Testis (tissue), 3 donors: ENCODE data around the gene ZNF365. TPM values are rescaled to one million over a fixed set of nuclear protein-coding genes. Genes with fewer than 3 reads are reported as not detected.
"Not testable (repeated sequence)": the region's sequence is repeated elsewhere in the genome, so short reads cannot be mapped to it uniquely, and the experiment has no call there.

Experiments
- DNase-seq: peaks from one replicate; pipeline ENCODE4 v3.0.0-alpha.2; 2019
- H3K27ac ChIP-seq, 2 donors: fragments of 200-600 bp; sonication (generic); one replicate each; pipeline ENCODE4 v1.5.1; 2019
- H3K27me3 ChIP-seq: fragments of 200-600 bp; sonication (generic); one replicate; pipeline ENCODE4 v1.5.1; 2019
- H3K36me3 ChIP-seq: fragments of 200-600 bp; sonication (generic); one replicate; pipeline ENCODE4 v1.5.1; 2017; ENCODE audit warnings: low read depth; ENCODE audit errors: missing control alignments
- H3K4me1 ChIP-seq: fragments of 200-600 bp; sonication (generic); one replicate; pipeline ENCODE4 v1.5.1; 2019
- H3K4me3 ChIP-seq, 2 donors: fragments of 200-600 bp; sonication (generic); one replicate each; pipeline ENCODE4 v1.5.1; 2017 to 2019
- H3K9me3 ChIP-seq: fragments of 200-600 bp; sonication (generic); one replicate; pipeline ENCODE4 v1.5.1; 2017
- POLR2A ChIP-seq: fragments of 450-650 bp; IDR thresholded peaks from one replicate; pipeline ENCODE4 v1.6.1; 2017; ENCODE audit warnings: antibody characterized with exemption, mild to moderate bottlenecking, moderate library complexity
- WGBS, 2 donors: methylation state at CpG; one replicate each; pipeline ENCODE4 v1.1.5; 2018; 5-methylcytosine and 5-hydroxymethylcytosine counted together
- intact Hi-C: fragments of 100-400 bp; cut with DNase I; formaldehyde crosslinking; loops from one replicate; pipeline ENCODE4 v1.15.1; 2023; ENCODE audit warnings: low total_unique reads
- polyA plus RNA-seq: library from polyadenylated mRNA; stranded (reverse); fragments of 350-450 nt; fragmentation: Illumina TruSeq; extraction: RNeasy Lipid Tissue Mini Kit (QIAGEN cat#74804); gene quantifications from one replicate; pipeline ENCODE4 v1.2.3, GENCODE V29; 2014; ENCODE audit warnings: low read depth, low replicate concordance; ENCODE audit not compliant: insufficient read depth
- total RNA-seq, 2 donors: library from RNA; depleted of rRNA; stranded (reverse); fragments of >200 nt; gene quantifications; one replicate each; pipeline ENCODE4 v1.2.3, GENCODE V29; 2016
- TF ChIP-seq, protein P1 (sequence below), 3 experiments: fragments of 450-650 bp in 2 of 3; fragments of 200-600 bp in 1 of 3; sonication (generic) in 1 of 3; IDR thresholded peaks; one replicate each; pipeline ENCODE4 v1.5.1; 2016 to 2019; ENCODE audit warnings: antibody characterized with exemption in 3 of 3, mild to moderate bottlenecking in 2 of 3, moderate library complexity in 1 of 3

ZNF365 gene
- total and polyA plus RNA-seq, 3 donors from 2014 or later: 1.0 to 2.8 (median 1.2) TPM

DNA sequence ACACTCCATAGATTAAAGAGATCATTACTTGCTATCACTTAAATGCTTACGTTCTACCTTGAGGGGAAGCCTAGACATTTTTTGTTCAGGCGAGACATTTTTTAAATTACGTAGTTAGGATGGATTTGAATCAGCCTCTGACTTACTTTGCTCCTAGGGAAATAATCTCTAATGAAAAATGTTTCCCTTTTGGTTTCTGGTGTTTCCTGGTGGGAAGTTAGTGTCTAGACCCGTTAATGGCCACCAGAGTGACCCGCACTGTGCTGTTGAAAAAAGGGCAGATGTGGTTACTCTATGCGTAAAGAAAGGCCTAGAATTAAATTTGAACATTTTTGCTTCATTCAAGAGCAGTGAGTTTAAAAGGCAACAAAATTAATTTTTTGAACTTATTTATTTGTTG lies 3.8 kb downstream of the ZNF365 start:
- Histone ChIP-seq H3K4me1 (peaks cover 4% of the 10 kb centered on the region), H3K27me3 (no peaks in the 10 kb centered on the region), H3K9me3 (no peaks in the 10 kb centered on the region), H3K27ac (no peak overlapping the region), H3K36me3 (no peaks in the 10 kb centered on the region), H3K4me3 (no peak overlapping the region)
- no peak for TF ChIP-seq POLR2A
- TF ChIP-seq, protein P1, sequence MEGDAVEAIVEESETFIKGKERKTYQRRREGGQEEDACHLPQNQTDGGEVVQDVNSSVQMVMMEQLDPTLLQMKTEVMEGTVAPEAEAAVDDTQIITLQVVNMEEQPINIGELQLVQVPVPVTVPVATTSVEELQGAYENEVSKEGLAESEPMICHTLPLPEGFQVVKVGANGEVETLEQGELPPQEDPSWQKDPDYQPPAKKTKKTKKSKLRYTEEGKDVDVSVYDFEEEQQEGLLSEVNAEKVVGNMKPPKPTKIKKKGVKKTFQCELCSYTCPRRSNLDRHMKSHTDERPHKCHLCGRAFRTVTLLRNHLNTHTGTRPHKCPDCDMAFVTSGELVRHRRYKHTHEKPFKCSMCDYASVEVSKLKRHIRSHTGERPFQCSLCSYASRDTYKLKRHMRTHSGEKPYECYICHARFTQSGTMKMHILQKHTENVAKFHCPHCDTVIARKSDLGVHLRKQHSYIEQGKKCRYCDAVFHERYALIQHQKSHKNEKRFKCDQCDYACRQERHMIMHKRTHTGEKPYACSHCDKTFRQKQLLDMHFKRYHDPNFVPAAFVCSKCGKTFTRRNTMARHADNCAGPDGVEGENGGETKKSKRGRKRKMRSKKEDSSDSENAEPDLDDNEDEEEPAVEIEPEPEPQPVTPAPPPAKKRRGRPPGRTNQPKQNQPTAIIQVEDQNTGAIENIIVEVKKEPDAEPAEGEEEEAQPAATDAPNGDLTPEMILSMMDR (IDR thresholded peaks at IDR 0.05): no peak
- DNase-seq: no peak
- WGBS, 2 donors: 94% methylated on average over 6 of the region's 6 CpGs
- intact Hi-C loops: no loop called here

DNA sequence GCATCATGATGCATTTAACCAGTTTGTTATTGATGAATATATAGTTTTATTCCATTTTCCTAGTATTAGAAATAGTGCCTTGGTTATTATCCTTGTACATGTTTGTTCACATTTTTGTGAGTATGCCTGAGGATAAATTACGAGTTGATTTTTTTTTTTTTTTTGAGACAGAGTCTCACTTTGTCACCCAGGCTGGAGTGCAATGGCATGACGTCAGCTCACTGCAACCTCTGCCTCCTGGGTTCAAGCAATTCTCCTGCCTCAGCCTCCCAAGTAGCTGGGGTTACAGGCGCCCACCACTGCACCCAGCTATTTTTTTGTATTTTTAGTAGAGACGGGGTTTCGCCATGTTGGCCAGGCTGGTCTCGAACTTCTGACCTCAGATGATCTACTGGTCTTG lies 4.7 kb downstream of the ZNF365 start:
- H3K4me3 ChIP-seq, H3K27me3 ChIP-seq, H3K9me3 ChIP-seq, H3K27ac ChIP-seq, DNase-seq, intact Hi-C loops, H3K36me3 ChIP-seq, H3K4me1 ChIP-seq: not testable (repeated sequence)
- WGBS, 2 donors: 93 to 94% methylated on average over 6 of the region's 6 CpGs

DNA sequence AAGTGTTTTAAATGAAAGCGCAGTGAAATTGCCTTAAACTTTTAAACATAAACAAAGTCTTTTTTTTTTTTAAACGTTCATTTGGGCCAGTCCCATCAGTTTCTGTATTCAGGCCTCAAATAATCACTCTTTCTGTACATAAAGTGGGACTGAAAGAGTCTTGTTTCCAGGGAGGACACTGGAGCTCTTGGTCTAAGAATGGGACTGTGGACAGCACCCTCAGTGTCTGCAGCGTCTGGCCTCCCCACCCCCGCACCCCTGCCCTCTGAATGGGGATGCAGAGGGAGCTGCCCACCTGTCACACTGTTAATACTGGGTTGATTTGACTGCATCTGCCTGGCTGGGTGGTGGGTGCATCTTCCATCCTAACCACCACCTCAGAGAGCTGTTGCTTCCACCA lies 5.2 kb downstream of the ZNF365 start:
- no peak overlapping the region for H3K27ac ChIP-seq
- H3K27me3 ChIP-seq: no peaks in the 10 kb centered on the region
- intact Hi-C loops: no loop called here
- 79 to 84% methylated on average over 4 of the region's 4 CpGs for WGBS, 2 donors
- H3K4me3 ChIP-seq: no peak overlapping the region
- no peaks in the 10 kb centered on the region for H3K36me3 ChIP-seq
- no peak for DNase-seq
- TF ChIP-seq POLR2A: no peak
- TF ChIP-seq, protein P1 (IDR thresholded peaks at IDR 0.05): no peak
- H3K4me1 ChIP-seq: peaks cover 3% of the 10 kb centered on the region
- H3K9me3 ChIP-seq: no peaks in the 10 kb centered on the region

DNA sequence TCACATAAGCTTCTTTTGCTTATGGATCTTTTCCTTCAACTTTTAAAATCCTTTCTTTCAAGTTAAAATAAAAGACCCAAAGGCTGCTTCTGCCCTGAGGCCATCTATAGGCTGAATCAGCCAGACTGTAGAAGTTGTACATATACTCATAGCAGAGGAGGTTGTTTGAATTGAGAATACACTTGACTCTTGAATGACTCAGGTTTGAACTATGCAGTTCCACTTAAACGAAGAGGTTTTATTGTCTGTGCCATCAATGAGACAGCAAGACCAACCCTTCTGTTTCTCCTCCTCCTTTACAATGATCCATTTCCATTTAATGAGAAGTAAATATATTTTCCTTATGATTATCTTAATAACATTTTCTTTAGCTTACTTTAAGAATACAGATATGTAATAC lies 5.8 kb downstream of the ZNF365 start:
- no peaks in the 10 kb centered on the region for H3K36me3 ChIP-seq
- DNase-seq: no peak
- WGBS, 2 donors: 52 to 62% methylated on average over 1 of the region's 1 CpG
- intact Hi-C loops: no loop called here
- no peak overlapping the region for H3K27ac ChIP-seq
- no peaks in the 10 kb centered on the region for H3K27me3 ChIP-seq
- H3K9me3 ChIP-seq: no peaks in the 10 kb centered on the region
- no peak overlapping the region for H3K4me3 ChIP-seq
- no peak for TF ChIP-seq POLR2A
- TF ChIP-seq, protein P1 (IDR thresholded peaks at IDR 0.05): no peak
- no peaks in the 10 kb centered on the region for H3K4me1 ChIP-seq

DNA sequence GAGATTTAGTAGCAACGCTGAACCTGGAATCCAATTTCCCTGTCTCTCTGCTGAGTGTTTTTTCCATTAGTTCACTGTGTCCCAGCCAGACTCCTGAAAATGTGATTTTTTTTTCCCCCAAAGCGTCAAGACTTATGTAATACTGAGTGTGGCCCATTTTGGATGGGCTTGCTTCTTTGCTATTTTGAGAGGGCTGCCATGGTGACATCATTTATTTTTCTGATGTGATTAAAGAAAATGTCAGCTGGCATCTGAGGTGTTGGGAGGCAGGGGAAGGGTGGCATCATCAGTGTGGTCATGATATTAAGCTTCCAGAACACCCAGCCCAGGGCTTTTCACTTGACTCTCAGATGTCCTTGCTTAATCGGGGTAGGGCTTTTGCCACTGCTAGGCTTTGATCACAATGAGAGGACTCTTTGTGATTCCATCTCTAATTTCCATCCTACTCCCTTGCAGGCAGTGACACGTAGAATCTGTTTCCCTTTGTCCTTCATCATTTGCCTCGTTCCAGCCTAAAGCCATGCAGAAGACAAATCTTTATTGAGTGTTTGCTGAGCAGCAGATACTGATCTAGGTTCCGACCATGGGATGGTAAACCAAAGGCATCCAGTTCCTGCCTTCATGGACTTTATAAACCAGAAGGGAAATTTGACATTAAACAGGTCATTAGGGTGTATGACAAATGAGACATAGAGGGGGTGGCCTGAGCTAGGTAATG lies 7.4 kb downstream of the ZNF365 start:
- Histone ChIP-seq H3K4me3 (no peak overlapping the region), H3K4me1 (no peaks in the 10 kb centered on the region), H3K9me3 (no peaks in the 10 kb centered on the region), H3K36me3 (no peaks in the 10 kb centered on the region), H3K27ac (no peak overlapping the region), H3K27me3 (no peaks in the 10 kb centered on the region)
- no peak for TF ChIP-seq POLR2A
- TF ChIP-seq, protein P1 (IDR thresholded peaks at IDR 0.05): no peak
- 79 to 85% methylated on average over 6 of the region's 6 CpGs for WGBS, 2 donors
- DNase-seq: no peak
- intact Hi-C loops: no loop called here
